GM23338 (cell line): ENCODE results near the gene MINDY3. TPM values are rescaled to one million over a fixed set of nuclear protein-coding genes. Genes with fewer than 3 reads are reported as not detected.

Experiments used
- ATAC-seq: fragments of 200-7000 bp; cut with Tn5 transposase; 3 replicates; pipeline ENCODE4 v1.9.1; 2020
- DNase-seq: peaks from one replicate; pipeline ENCODE4 v3.0.0-alpha.2; 2015; ENCODE audit warnings: low spot score
- H2AFZ ChIP-seq: fragments of 200-600 bp; sonication (generic); 2 replicates; pipeline ENCODE4 v1.8.0; 2016; ENCODE audit warnings: antibody characterized with exemption, mild to moderate bottlenecking, moderate library complexity
- H3F3A ChIP-seq: fragments of 200-600 bp; sonication (generic); replicated peaks from 2 replicates; pipeline ENCODE4 v1.8.0; 2017; ENCODE audit warnings: antibody characterized with exemption, mixed run types, low read depth
- H3K27ac ChIP-seq: fragments of 200-600 bp; sonication (generic); 2 replicates; pipeline ENCODE4 v1.6.1; 2016; ENCODE audit warnings: low read depth
- H3K27me3 ChIP-seq: fragments of 200-600 bp; sonication (generic); 2 replicates; pipeline ENCODE4 v1.8.0; 2016; ENCODE audit warnings: mild to moderate bottlenecking, mixed run types, moderate library complexity; ENCODE audit not compliant: insufficient read depth
- H3K36me3 ChIP-seq: fragments of 200-600 bp; sonication (generic); 2 replicates; pipeline ENCODE4 v1.8.0; 2016; ENCODE audit warnings: mild to moderate bottlenecking; ENCODE audit not compliant: insufficient read depth
- H3K4me1 ChIP-seq: fragments of 200-600 bp; sonication (generic); 2 replicates; pipeline ENCODE4 v1.8.0; 2016; ENCODE audit warnings: mild to moderate bottlenecking, moderate library complexity; ENCODE audit not compliant: insufficient read depth
- H3K4me2 ChIP-seq: fragments of 200-600 bp; sonication (generic); 2 replicates; pipeline ENCODE4 v1.7.1; 2017; ENCODE audit warnings: mixed run types
- H3K4me3 ChIP-seq: fragments of 200-600 bp; sonication (generic); 2 replicates; pipeline ENCODE4 v1.6.1; 2016; ENCODE audit warnings: mixed run types
- H3K79me2 ChIP-seq: fragments of 200-600 bp; sonication (generic); replicated peaks from 2 replicates; pipeline ENCODE4 v1.8.0; 2017; ENCODE audit warnings: mild to moderate bottlenecking; ENCODE audit not compliant: insufficient read depth
- H3K9me2 ChIP-seq: fragments of 200-600 bp; sonication (generic); 2 replicates; pipeline ENCODE4 v1.8.0; 2017; ENCODE audit not compliant: insufficient read depth
- H4K20me1 ChIP-seq: fragments of 200-600 bp; sonication (generic); replicated peaks from 2 replicates; pipeline ENCODE4 v1.8.0; 2017; ENCODE audit warnings: mild to moderate bottlenecking; ENCODE audit not compliant: insufficient read depth
- H3K27ac Mint-ChIP-seq: 2 replicates; pipeline ENCODE4 v1.8.0; 2020; ENCODE audit warnings: inconsistent platforms, mild to moderate bottlenecking, moderate library complexity, mixed read lengths
- H3K27me3 Mint-ChIP-seq: 3 replicates; pipeline ENCODE4 v1.8.0; 2022; ENCODE audit warnings: low read depth, mild to moderate bottlenecking, moderate library complexity, mixed read lengths, inconsistent platforms; ENCODE audit not compliant: insufficient read depth, poor library complexity
- H3K36me3 Mint-ChIP-seq: 3 replicates; pipeline ENCODE4 v1.8.0; 2021; ENCODE audit warnings: low read depth, mild to moderate bottlenecking, inconsistent platforms, moderate library complexity, mixed read lengths
- H3K4me1 Mint-ChIP-seq: 3 replicates; pipeline ENCODE4 v1.8.0; 2020; ENCODE audit warnings: mild to moderate bottlenecking, inconsistent platforms, mixed read lengths
- H3K4me3 Mint-ChIP-seq: 3 replicates; pipeline ENCODE4 v1.8.0; 2021; ENCODE audit warnings: moderate library complexity, mild to moderate bottlenecking, inconsistent platforms, mixed read lengths
- H3K9me3 Mint-ChIP-seq: 3 replicates; pipeline ENCODE4 v1.8.0; 2020; ENCODE audit warnings: moderate library complexity, mild to moderate bottlenecking, inconsistent platforms, mixed read lengths
- CREB1 ChIP-seq: fragments of 250-450 bp; sonication (Bioruptor Pico); IDR thresholded peaks from 2 replicates; pipeline ENCODE4 v1.5.0; 2020; ENCODE audit warnings: low read depth, mild to moderate bottlenecking, moderate library complexity
- EZH2 ChIP-seq: fragments of 200-600 bp; sonication (generic); IDR thresholded peaks from one replicate; pipeline ENCODE4 v1.8.0; 2017; ENCODE audit warnings: antibody characterized with exemption, mild to moderate bottlenecking, low read depth; ENCODE audit not compliant: unreplicated experiment
- JUNB ChIP-seq: IDR thresholded peaks from one replicate; pipeline ENCODE4 v1.6.1; 2016; ENCODE audit warnings: antibody characterized with exemption; ENCODE audit not compliant: unreplicated experiment
- NANOG ChIP-seq: IDR thresholded peaks from 2 replicates; pipeline ENCODE4 v1.6.1; 2016; ENCODE audit warnings: antibody characterized with exemption, borderline replicate concordance
- REST ChIP-seq: IDR thresholded peaks from one replicate; pipeline ENCODE4 v1.6.1; 2018; ENCODE audit warnings: antibody characterized with exemption; ENCODE audit not compliant: unreplicated experiment
- STAT1 ChIP-seq: IDR thresholded peaks from one replicate; pipeline ENCODE4 v1.6.1; 2016; ENCODE audit warnings: antibody characterized with exemption; ENCODE audit not compliant: unreplicated experiment
- ZNF114 ChIP-seq: fragments of 250-450 bp; sonication (Bioruptor Pico); IDR thresholded peaks from 2 replicates; pipeline ENCODE4 v1.5.0; 2020; ENCODE audit warnings: mild to moderate bottlenecking, moderate library complexity
- ZNF331 ChIP-seq: fragments of 250-450 bp; sonication (Bioruptor Pico); IDR thresholded peaks from 2 replicates; pipeline ENCODE4 v1.5.0; 2020; ENCODE audit warnings: low read depth, mild to moderate bottlenecking, moderate library complexity
- polyA plus RNA-seq: library from polyadenylated mRNA; unstranded; fragments of >200 nt; fragmentation: Nextera tagmentation; extraction: Ambion mirVana; gene quantifications from 2 replicates; pipeline ENCODE4 v1.2.1, GENCODE V29; 2016
- total RNA-seq: library from RNA; depleted of rRNA; stranded (reverse); fragments of >200 nt; shearing (Covaris generic); gene quantifications from 2 replicates; pipeline ENCODE4 v1.2.3, GENCODE V29; 2014
- TF ChIP-seq, protein P1 (sequence below): IDR thresholded peaks from 2 replicates; pipeline ENCODE4 v1.6.1; 2016; ENCODE audit warnings: antibody characterized with exemption
- TF ChIP-seq, protein P2 (sequence below), 2 experiments: fragments of 200-600 bp in 1 of 2; sonication (generic) in 1 of 2; conservative IDR thresholded peaks; 2 replicates each; pipeline versions ENCODE4 v1.5.1 to v1.6.1; 2016 to 2017; ENCODE audit warnings: antibody characterized with exemption in 2 of 2, low read depth in 2 of 2, mild to moderate bottlenecking in 2 of 2, moderate library complexity in 1 of 2

The MINDY3 gene
- total and polyA plus RNA-seq, 2 experiments from 2014 or later = 10.2 to 13.6 TPM

DNA sequence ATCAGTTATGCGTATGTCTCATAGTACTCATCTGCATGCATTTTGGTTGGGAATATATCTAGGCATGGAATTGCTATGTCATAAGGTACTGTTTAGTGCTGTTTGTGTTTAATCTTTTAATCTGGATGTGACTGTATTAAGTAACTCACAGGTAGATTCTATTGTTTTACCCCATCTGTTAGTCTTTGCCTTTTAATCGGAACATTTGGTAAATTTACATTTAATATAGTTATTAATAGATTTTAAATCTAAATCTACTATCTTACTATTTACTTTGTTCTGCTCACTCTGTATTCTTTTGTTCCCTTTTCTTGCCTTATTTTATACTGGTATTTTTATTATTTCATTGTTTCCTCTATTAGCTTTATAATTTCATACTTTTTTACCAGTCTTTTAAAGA is 130.0 kb downstream of the MINDY3 start:
- Mint-ChIP-seq H3K27me3 (no peaks in the 10 kb centered on the region), H3K36me3 (peaks cover 2% of the 10 kb centered on the region; the same call in 1 of the 3 replicates), H3K9me3 (peaks cover 21% of the 10 kb centered on the region; the same call in 2 of the 3 replicates), H3K4me3 (no peak overlapping the region), H3K4me1 (no peaks in the 10 kb centered on the region), H3K27ac (no peak overlapping the region)
- no peaks in the 10 kb centered on the region for H3F3A ChIP-seq
- ATAC-seq (no peak), DNase-seq (no peak)
- no peak for TF ChIP-seq ZNF114 (CRISPR knock-in tag)
- TF ChIP-seq CREB1 (CRISPR knock-in tag) = no peak
- no peak for TF ChIP-seq ZNF331 (CRISPR knock-in tag)
- TF ChIP-seq REST = no peak
- TF ChIP-seq STAT1 = no peak
- TF ChIP-seq, protein P1, sequence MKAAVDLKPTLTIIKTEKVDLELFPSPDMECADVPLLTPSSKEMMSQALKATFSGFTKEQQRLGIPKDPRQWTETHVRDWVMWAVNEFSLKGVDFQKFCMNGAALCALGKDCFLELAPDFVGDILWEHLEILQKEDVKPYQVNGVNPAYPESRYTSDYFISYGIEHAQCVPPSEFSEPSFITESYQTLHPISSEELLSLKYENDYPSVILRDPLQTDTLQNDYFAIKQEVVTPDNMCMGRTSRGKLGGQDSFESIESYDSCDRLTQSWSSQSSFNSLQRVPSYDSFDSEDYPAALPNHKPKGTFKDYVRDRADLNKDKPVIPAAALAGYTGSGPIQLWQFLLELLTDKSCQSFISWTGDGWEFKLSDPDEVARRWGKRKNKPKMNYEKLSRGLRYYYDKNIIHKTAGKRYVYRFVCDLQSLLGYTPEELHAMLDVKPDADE = no peak
- TF ChIP-seq EZH2 = no peak
- no peak for TF ChIP-seq JUNB
- TF ChIP-seq, protein P2, sequence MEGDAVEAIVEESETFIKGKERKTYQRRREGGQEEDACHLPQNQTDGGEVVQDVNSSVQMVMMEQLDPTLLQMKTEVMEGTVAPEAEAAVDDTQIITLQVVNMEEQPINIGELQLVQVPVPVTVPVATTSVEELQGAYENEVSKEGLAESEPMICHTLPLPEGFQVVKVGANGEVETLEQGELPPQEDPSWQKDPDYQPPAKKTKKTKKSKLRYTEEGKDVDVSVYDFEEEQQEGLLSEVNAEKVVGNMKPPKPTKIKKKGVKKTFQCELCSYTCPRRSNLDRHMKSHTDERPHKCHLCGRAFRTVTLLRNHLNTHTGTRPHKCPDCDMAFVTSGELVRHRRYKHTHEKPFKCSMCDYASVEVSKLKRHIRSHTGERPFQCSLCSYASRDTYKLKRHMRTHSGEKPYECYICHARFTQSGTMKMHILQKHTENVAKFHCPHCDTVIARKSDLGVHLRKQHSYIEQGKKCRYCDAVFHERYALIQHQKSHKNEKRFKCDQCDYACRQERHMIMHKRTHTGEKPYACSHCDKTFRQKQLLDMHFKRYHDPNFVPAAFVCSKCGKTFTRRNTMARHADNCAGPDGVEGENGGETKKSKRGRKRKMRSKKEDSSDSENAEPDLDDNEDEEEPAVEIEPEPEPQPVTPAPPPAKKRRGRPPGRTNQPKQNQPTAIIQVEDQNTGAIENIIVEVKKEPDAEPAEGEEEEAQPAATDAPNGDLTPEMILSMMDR (conservative IDR thresholded peaks at IDR 0.05; ENCODE audit: low read depth in 2 of 2) = no peak
- no peak for TF ChIP-seq NANOG
- no peak overlapping the region for H3K27ac ChIP-seq
- no peaks in the 10 kb centered on the region for H4K20me1 ChIP-seq
- no peaks in the 10 kb centered on the region for H3K79me2 ChIP-seq
- H3K4me1 ChIP-seq = no peaks in the 10 kb centered on the region
- no peaks in the 10 kb centered on the region for H3K36me3 ChIP-seq
- H2AFZ ChIP-seq = no peak overlapping the region
- H3K27me3 ChIP-seq = no peaks in the 10 kb centered on the region
- H3K9me2 ChIP-seq = no peaks in the 10 kb centered on the region
- no peak overlapping the region for H3K4me2 ChIP-seq
- H3K4me3 ChIP-seq = no peak overlapping the region
